Measurements from ENCODE around the gene CBX5. TPM values are rescaled to one million over a fixed set of nuclear protein-coding genes. Genes with fewer than 3 reads are reported as not detected.

Gene CBX5
- total and polyA plus RNA-seq, 10 of the 15 experiments (the other 5 are each of a cell fraction or from before 2014, with no cell fraction given) = 46.7 to 138 (median 74.6) TPM

DNA sequence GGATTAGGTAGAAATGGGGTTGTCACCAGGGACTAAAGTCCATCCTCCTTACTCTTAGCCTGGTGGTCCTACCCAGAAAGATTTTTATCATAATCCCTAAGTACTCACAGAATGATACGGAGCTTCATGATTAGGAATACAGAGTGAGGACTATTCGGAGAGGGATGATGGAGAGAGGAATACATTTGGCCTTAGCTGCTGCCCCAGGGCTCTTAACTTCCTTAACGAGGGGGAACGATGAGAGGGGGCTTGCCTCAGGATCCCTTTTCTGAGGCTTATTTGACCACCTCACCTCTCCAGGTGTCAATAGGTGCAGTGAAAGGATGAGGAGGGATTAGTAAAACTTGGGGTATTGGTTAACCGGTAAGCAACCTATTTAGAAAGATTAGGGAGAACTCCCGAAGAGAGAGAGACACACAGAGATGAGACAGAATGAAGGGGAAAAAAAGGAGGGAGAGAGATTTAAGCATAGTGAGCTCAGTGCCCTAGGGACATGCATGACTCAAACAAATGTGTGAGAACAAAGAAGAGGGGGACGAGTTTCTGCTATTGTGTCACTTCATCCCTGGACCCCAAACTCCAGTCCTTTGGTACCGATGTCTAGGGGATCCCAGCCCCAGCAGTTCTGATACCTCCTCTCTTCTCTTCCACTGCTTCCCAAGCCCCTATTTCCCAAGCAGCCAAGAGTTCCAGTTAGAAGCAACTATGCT is 19.7 kb upstream of the CBX5 start:
- DNase-seq (ENCODE audit: low read depth, low spot score) (no peak), ATAC-seq (no peak), FAIRE-seq (no peak)
- no TSS peak for BruUV-seq (replicated peaks)
- H3K4me1 ChIP-seq (ENCODE audit: control insufficient read depth, insufficient read depth, low read length) = 0 out of 2 replicates have a peak, but pooled peaks cover 3% of the 10 kb centered on the region
- H3K4me2 ChIP-seq (ENCODE audit: control insufficient read depth, insufficient read depth) = no peak overlapping the region
- no peak overlapping the region for H2AFZ ChIP-seq (ENCODE audit: control insufficient read depth, low read depth, low read length)
- SMC1A ChIA-PET (ENCODE audit: uncharacterized antibody, unreplicated experiment) = interaction anchor here (1.2 to 1.5 kb wide), 2 partner anchors 25 to 81 kb away, joined by 3 to 5 read pairs; partner anchors contain the start of gene COPZ1
- H3K27ac ChIP-seq (ENCODE audit: control insufficient read depth, insufficient read depth) = no peak overlapping the region
- CTCF ChIA-PET = interaction anchor here (0.6 to 2.0 kb wide), 14 partner anchors 9 to 100 kb away, joined by 3 to 5 read pairs (median 4); partner anchors contain the start of gene COPZ1
- no peaks in the 10 kb centered on the region for H4K20me1 ChIP-seq (ENCODE audit: control insufficient read depth, insufficient read depth)
- intact Hi-C loops (cut with micrococcal nuclease; ENCODE audit: unreplicated experiment) = no loop called here
- no peaks in the 10 kb centered on the region for H3K79me2 ChIP-seq (ENCODE audit: control insufficient read depth, insufficient read depth, low read length)
- no peaks in the 10 kb centered on the region for H3K36me3 ChIP-seq (ENCODE audit: control insufficient read depth in 2 of 2, insufficient read depth in 2 of 2, low read length in 1 of 2)
- in situ Hi-C loops (cut with MboI) = loop anchor here (5.0 kb wide), 1 partner anchor 63 kb away; the partner anchor contains the start of gene GPR84
- 7% methylated on average over 8 of the region's 8 CpGs for WGBS (ENCODE audit: insufficient coverage, insufficient replicate concordance, low lambda C conversion rate, missing lambda C conversion rate)
- RAD21 ChIA-PET (ENCODE audit: unreplicated experiment) = no interaction called here
- H3K9ac ChIP-seq (ENCODE audit: control insufficient read depth, insufficient read depth, low read length) = no peak overlapping the region
- H3K27me3 ChIP-seq (replicated peaks in 1 of 2; ENCODE audit: control insufficient read depth in 2 of 2, insufficient read depth in 2 of 2, low read length in 1 of 2) = peaks cover 12 to 28% of the 10 kb centered on the region in 2 experiments
- no peak overlapping the region for H3K4me3 ChIP-seq
- H3K9me3 ChIP-seq (replicated peaks; ENCODE audit: control insufficient read depth, insufficient read depth, low read length) = no peaks in the 10 kb centered on the region
- POLR2A ChIA-PET = interaction anchor here (0.6 kb wide), 1 partner anchor 16 kb away, joined by 3 read pairs; no protein-coding TSS in a partner anchor
- TF ChIP-seq RUNX3 (IDR thresholded peaks at IDR 0.05; ENCODE audit: low read length) (no peak), KDM1A (IDR thresholded peaks at IDR 0.05; ENCODE audit: borderline replicate concordance) (no peak), CEBPB (IDR thresholded peaks at IDR 0.05; ENCODE audit: borderline replicate concordance in 1 of 2, low read depth in 2 of 2, low read length in 2 of 2) (no peak), ZNF274 (IDR thresholded peaks at IDR 0.05; ENCODE audit: insufficient read depth, insufficient read length) (no peak), IKZF2 (IDR thresholded peaks at IDR 0.05) (no peak), NR2C2 (IDR thresholded peaks at IDR 0.05; ENCODE audit: borderline replicate concordance, control insufficient read depth, insufficient read length, low read depth) (no peak), SMAD5 (IDR thresholded peaks at IDR 0.05; ENCODE audit: low read depth) (no peak), RB1 (IDR thresholded peaks at IDR 0.05; ENCODE audit: borderline replicate concordance) (no peak), KAT2A (conservative IDR thresholded peaks at IDR 0.05; ENCODE audit: control insufficient read depth, low read depth, low read length) (no peak), SMAD1 (IDR thresholded peaks at IDR 0.05; ENCODE audit: low read depth, partially characterized antibody) (no peak), STAT3 (IDR thresholded peaks at IDR 0.05; ENCODE audit: low read depth, low read length) (no peak), KLF5 (IDR thresholded peaks at IDR 0.05; ENCODE audit: partially characterized antibody) (no peak), JUNB (IDR thresholded peaks at IDR 0.05) (no peak), CBFB (IDR thresholded peaks at IDR 0.05; ENCODE audit: low read depth) (no peak)

Data from GM12878 (cell line).